ENCODE results near the gene ROBO1.

Gene ROBO1

GRCh38 chr3:78978037-78978436 lies 789.8 kb downstream of the ROBO1 start:
- no peak for DNase-seq (ENCODE audit: low read depth in 2 of 2)

GRCh38 chr3:78977073-78977472 lies 790.7 kb downstream of the ROBO1 start:
- DNase-seq (ENCODE audit: low read depth in 2 of 2) = no peak

GRCh38 chr3:78976200-78976599 lies 791.6 kb downstream of the ROBO1 start:
- DNase-seq (ENCODE audit: low read depth in 2 of 2) = no peak

- DNase-seq (ENCODE audit: low read depth in 2 of 2) = no peak
These were observed 793.5 kb downstream of the ROBO1 start for GRCh38 chr3:78974181-78974790.

GRCh38 chr3:78972617-78973301 lies 795.0 kb downstream of the ROBO1 start:
- no peak for DNase-seq (ENCODE audit: low read depth in 2 of 2)

- no peak for DNase-seq (ENCODE audit: low read depth in 2 of 2)
These were observed 797.1 kb downstream of the ROBO1 start for GRCh38 chr3:78970656-78971055.

- DNase-seq (ENCODE audit: low read depth in 2 of 2) = no peak
These were observed 798.3 kb downstream of the ROBO1 start for GRCh38 chr3:78969483-78969882.

GRCh38 chr3:78967061-78967460 lies 800.7 kb downstream of the ROBO1 start:
- no peak for DNase-seq (ENCODE audit: low read depth in 2 of 2)

GRCh38 chr3:78963771-78964170 lies 804.0 kb downstream of the ROBO1 start:
- DNase-seq (ENCODE audit: low read depth in 2 of 2) = no peak

GRCh38 chr3:78957456-78957855 lies 810.3 kb downstream of the ROBO1 start:
- no peak for DNase-seq (ENCODE audit: low read depth in 2 of 2)

GRCh38 chr3:78951342-78951945 lies 816.4 kb downstream of the ROBO1 start:
- no peak for DNase-seq (ENCODE audit: low read depth in 2 of 2)

GRCh38 chr3:78941587-78941986 lies 826.2 kb downstream of the ROBO1 start:
- no peak for DNase-seq (ENCODE audit: low read depth in 2 of 2)

GRCh38 chr3:78940626-78941025 lies 827.2 kb downstream of the ROBO1 start:
- no peak for DNase-seq (ENCODE audit: low read depth in 2 of 2)

- no peak for DNase-seq (ENCODE audit: low read depth in 2 of 2)
These were observed 827.7 kb downstream of the ROBO1 start for GRCh38 chr3:78940128-78940527.

- DNase-seq (ENCODE audit: low read depth in 2 of 2) = no peak
These were observed 830.3 kb downstream of the ROBO1 start for GRCh38 chr3:78937475-78937874.

GRCh38 chr3:78927759-78928158 lies 840.0 kb downstream of the ROBO1 start:
- no peak for DNase-seq (ENCODE audit: low read depth in 2 of 2)

GRCh38 chr3:78926523-78926922 lies 841.3 kb downstream of the ROBO1 start:
- DNase-seq (ENCODE audit: low read depth in 2 of 2) = no peak

GRCh38 chr3:78924711-78925110 lies 843.1 kb downstream of the ROBO1 start:
- no peak for DNase-seq (ENCODE audit: low read depth in 2 of 2)

- no peak for DNase-seq (ENCODE audit: low read depth in 2 of 2)
These were observed 848.6 kb downstream of the ROBO1 start for GRCh38 chr3:78919021-78919755.

- DNase-seq (ENCODE audit: low read depth in 2 of 2) = no peak
These were observed 849.3 kb downstream of the ROBO1 start for GRCh38 chr3:78918361-78919020.

- DNase-seq (ENCODE audit: low read depth in 2 of 2) = no peak
These were observed 850.3 kb downstream of the ROBO1 start for GRCh38 chr3:78917536-78917935.

- no peak for DNase-seq (ENCODE audit: low read depth in 2 of 2)
These were observed 854.1 kb downstream of the ROBO1 start for GRCh38 chr3:78913711-78914110.

Measured in stimulated activated CD8-positive, alpha-beta memory T cell treated with anti-CD3 and anti-CD28 coated beads, Interleukin-2, amount 100 ng/mL, for 1 hour (primary cell).